Measurements from ENCODE around the gene ANAPC2. TPM values are rescaled to one million over a fixed set of nuclear protein-coding genes. Genes with fewer than 3 reads are reported as not detected.

The ANAPC2 gene
- total RNA-seq, 1 donor from 2014 or later = 39.2 TPM

- H3K27me3 Mint-ChIP-seq (ENCODE audit: low read depth, unreplicated experiment) = no peaks in the 10 kb centered on the region
- H3K9ac ChIP-seq (ENCODE audit: low read length) = peak overlapping the region; percentile 97
- FAIRE-seq (no peak), DNase-seq (ENCODE audit: low read depth) (no peak)
- H3K27me3 ChIP-seq (ENCODE audit: insufficient read depth, low read length) = no peaks in the 10 kb centered on the region
- H3K4me3 ChIP-seq (ENCODE audit: insufficient read depth, low read depth, low read length) = peak overlapping the region; percentile 90
- no peaks in the 10 kb centered on the region for H3K36me3 ChIP-seq (ENCODE audit: insufficient read depth, low read length)
- peak overlapping the region; percentile 95 for H3K4me3 Mint-ChIP-seq (ENCODE audit: unreplicated experiment)
- no peaks in the 10 kb centered on the region for H3K9me3 ChIP-seq (ENCODE audit: insufficient read depth, low read depth, low read length)
- peaks cover 10% of the 10 kb centered on the region for H4K20me1 ChIP-seq (ENCODE audit: insufficient read depth, low read length)
- peaks cover 50% of the 10 kb centered on the region for H3K79me2 ChIP-seq (ENCODE audit: insufficient read depth, low read length)
- H3K4me1 Mint-ChIP-seq (ENCODE audit: low read depth, unreplicated experiment) = peaks cover 12% of the 10 kb centered on the region
- H3K27ac Mint-ChIP-seq (ENCODE audit: unreplicated experiment) = peak overlapping the region; percentile 85
- no peak overlapping the region for H3K27ac ChIP-seq (ENCODE audit: low read depth, low read length)
- peaks cover 23% of the 10 kb centered on the region for H3K4me1 ChIP-seq (ENCODE audit: insufficient read depth, low read length)
- H3K4me2 ChIP-seq (ENCODE audit: low read length) = peak overlapping the region; percentile 98
- TF ChIP-seq EZH2 (IDR thresholded peaks at IDR 0.05; ENCODE audit: insufficient read depth, low read length) (no peak), CTCF (IDR thresholded peaks at IDR 0.05; ENCODE audit: insufficient read depth, low read depth, low read length) (no peak)
- peaks cover 6% of the 10 kb centered on the region for H3K36me3 Mint-ChIP-seq (ENCODE audit: low read depth, unreplicated experiment)
- no peak overlapping the region for H2AFZ ChIP-seq (ENCODE audit: low read depth, low read length)
- H3K9me3 Mint-ChIP-seq (ENCODE audit: unreplicated experiment) = no peaks in the 10 kb centered on the region
Measured at GRCh38 chr9:137206602-137207001, 18.2 kb upstream of the ANAPC2 start.

GRCh38 chr9:137205126-137206069 is 17.0 kb upstream of the ANAPC2 start, which contains the start of the genes NDOR1 and TMEM203:
NDOR1 (plus strand) TSS chr9:137205700; CDS start chr9:137205778, 78 bp downstream.
TMEM203 (minus strand) TSS chr9:137205648; CDS start chr9:137205414, 234 bp downstream.
- Histone ChIP-seq H2AFZ (ENCODE audit: low read depth, low read length) (peak within 1 kb of the TSS; percentile 83), H3K27me3 (ENCODE audit: insufficient read depth, low read length) (no peaks in the 10 kb centered on the region), H3K4me2 (ENCODE audit: low read length) (peak within 1 kb of the TSS; percentile 98), H4K20me1 (ENCODE audit: insufficient read depth, low read length) (peaks cover 10% of the 10 kb centered on the region), H3K79me2 (ENCODE audit: insufficient read depth, low read length) (peaks cover 53% of the 10 kb centered on the region), H3K4me1 (ENCODE audit: insufficient read depth, low read length) (peaks cover 23% of the 10 kb centered on the region), H3K9ac (ENCODE audit: low read length) (peak within 1 kb of the TSS; percentile 97), H3K4me3 (ENCODE audit: insufficient read depth, low read depth, low read length) (peak within 1 kb of the TSS; percentile 90), H3K36me3 (ENCODE audit: insufficient read depth, low read length) (no peaks in the 10 kb centered on the region), H3K9me3 (ENCODE audit: insufficient read depth, low read depth, low read length) (no peaks in the 10 kb centered on the region), H3K27ac (ENCODE audit: low read depth, low read length) (peak within 1 kb of the TSS; percentile 85)
- H3K36me3 Mint-ChIP-seq (ENCODE audit: low read depth, unreplicated experiment) = peaks cover 4% of the 10 kb centered on the region
- peak within 1 kb of the TSS; percentile 89 for H3K27ac Mint-ChIP-seq (ENCODE audit: unreplicated experiment)
- DNase-seq (ENCODE audit: low read depth) = peak; percentile 62
- no peaks in the 10 kb centered on the region for H3K9me3 Mint-ChIP-seq (ENCODE audit: unreplicated experiment)
- peak within 1 kb of the TSS; percentile 95 for H3K4me3 Mint-ChIP-seq (ENCODE audit: unreplicated experiment)
- no peak for FAIRE-seq
- no peaks in the 10 kb centered on the region for H3K27me3 Mint-ChIP-seq (ENCODE audit: low read depth, unreplicated experiment)
- peaks cover 14% of the 10 kb centered on the region for H3K4me1 Mint-ChIP-seq (ENCODE audit: low read depth, unreplicated experiment)
- TF ChIP-seq CTCF (IDR thresholded peaks at IDR 0.05; ENCODE audit: insufficient read depth, low read depth, low read length) (no peak), EZH2 (IDR thresholded peaks at IDR 0.05; ENCODE audit: insufficient read depth, low read length) (no peak)

All from astrocyte (in vitro differentiated cells and primary cell).